ENCODE results near the gene BICD2. TPM values are rescaled to one million over a fixed set of nuclear protein-coding genes. Genes with fewer than 3 reads are reported as not detected.

Gene BICD2
- total and polyA plus RNA-seq, 10 donors, result 9.4 to 55.7 (median 35.9) TPM

DNA sequence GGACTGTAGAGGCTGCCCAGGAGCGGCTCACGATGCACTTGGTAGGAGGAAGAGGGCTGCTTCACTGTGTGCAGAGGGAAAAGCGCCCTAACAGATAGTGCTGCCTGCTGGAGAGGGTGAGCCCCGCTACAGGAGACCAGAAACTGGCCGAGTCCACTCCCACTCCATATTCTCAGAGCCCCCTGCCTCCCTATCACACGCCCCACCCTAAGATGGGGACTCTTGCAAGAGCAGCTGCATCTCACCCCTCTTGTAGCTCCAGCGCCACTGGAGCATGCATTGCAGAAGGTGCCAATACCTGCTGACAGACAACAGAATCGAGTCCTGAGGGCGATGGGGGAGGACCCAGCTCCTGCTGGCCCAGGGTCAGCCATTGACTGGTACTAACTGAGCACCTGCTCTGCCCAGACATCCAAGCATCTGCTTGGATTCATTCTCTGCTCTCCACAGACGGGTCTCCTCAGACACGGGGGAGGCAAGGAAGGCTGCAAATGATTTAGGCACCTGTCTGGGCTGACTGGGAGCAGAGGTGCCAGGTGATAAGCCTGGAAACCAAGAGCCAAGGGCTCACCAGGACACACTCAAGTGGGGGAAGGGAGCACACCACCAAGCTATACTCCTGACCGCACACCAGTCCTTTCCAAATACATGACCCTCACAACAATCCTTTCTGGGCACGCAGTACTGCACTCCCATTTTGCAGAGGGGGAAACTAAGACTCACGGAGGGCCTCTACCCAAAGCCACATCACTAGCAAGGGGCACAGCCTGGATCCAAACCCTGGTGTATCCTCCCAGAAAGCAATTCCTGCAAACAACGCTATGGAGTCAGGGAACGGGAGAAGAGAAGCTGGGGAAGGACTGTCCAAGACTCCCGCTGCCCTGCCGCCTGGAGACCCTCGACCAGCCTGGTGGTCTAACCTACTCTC lies 1.6 kb downstream of the BICD2 start:
- peaks cover 40 to 71% (median 57%) of the 10 kb centered on the region in 6 donors for H3K4me1 ChIP-seq
- H3K9me3 ChIP-seq, result no peaks in the 10 kb centered on the region
- peak; percentile 82 for DNase-seq
- no peaks in the 10 kb centered on the region for H3K27me3 ChIP-seq (replicated peaks in 1 of 7)
- H3K4me3 ChIP-seq, result peak overlapping the region; percentile 94 to 100 (median 98)
- H3K36me3 ChIP-seq, result no peaks in the 10 kb centered on the region
- 47 to 58% (median 53%) methylated on average over 16 to 19 of the region's 19 CpGs for WGBS, 5 donors
- intact Hi-C loops (cut with DNase I; ENCODE audit: low total_unique reads), result no loop called here
- H3K27ac ChIP-seq, result peak overlapping the region in 7 of 8 donors; percentile 63 to 100 (median 99)
- TF ChIP-seq POLR2AphosphoS5 (IDR thresholded peaks at IDR 0.05) (no peak), POLR2A (IDR thresholded peaks at IDR 0.05) (no peak)
- TF ChIP-seq, protein P1, sequence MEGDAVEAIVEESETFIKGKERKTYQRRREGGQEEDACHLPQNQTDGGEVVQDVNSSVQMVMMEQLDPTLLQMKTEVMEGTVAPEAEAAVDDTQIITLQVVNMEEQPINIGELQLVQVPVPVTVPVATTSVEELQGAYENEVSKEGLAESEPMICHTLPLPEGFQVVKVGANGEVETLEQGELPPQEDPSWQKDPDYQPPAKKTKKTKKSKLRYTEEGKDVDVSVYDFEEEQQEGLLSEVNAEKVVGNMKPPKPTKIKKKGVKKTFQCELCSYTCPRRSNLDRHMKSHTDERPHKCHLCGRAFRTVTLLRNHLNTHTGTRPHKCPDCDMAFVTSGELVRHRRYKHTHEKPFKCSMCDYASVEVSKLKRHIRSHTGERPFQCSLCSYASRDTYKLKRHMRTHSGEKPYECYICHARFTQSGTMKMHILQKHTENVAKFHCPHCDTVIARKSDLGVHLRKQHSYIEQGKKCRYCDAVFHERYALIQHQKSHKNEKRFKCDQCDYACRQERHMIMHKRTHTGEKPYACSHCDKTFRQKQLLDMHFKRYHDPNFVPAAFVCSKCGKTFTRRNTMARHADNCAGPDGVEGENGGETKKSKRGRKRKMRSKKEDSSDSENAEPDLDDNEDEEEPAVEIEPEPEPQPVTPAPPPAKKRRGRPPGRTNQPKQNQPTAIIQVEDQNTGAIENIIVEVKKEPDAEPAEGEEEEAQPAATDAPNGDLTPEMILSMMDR (IDR thresholded peaks at IDR 0.05 in 8 of 11, conservative IDR thresholded peaks at IDR 0.05 in 3 of 11), result no peak

DNA sequence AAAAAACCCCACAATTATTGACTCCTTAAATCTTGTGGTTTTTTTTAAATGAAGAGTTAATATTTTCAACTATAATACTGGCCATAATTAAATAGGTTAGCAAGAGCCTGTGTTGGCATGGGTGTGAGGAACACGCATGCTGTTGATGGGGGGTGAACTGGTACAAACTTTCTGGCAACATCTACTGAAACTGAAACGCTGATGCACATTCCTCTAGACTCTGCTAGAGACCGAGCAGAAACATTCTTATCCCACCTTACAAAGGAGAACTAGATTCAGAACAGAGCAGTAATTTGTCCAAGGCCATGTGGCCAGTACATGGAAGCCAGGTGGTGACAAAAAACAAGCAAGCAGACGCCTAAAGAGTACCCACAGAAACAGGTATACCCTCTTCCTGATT lies 2.4 kb downstream of the BICD2 start:
- Histone ChIP-seq H3K36me3 (no peaks in the 10 kb centered on the region), H3K9me3 (no peaks in the 10 kb centered on the region), H3K27ac (peak overlapping the region in 3 of 8 donors; percentile 99 to 100 (median 99)), H3K4me1 (peaks cover 40 to 80% (median 64%) of the 10 kb centered on the region in 6 donors), H3K4me3 (peak overlapping the region in 3 of 8 donors; percentile 98 to 100 (median 100)), H3K27me3 (replicated peaks in 1 of 7) (no peaks in the 10 kb centered on the region)
- TF ChIP-seq, protein P1 (IDR thresholded peaks at IDR 0.05 in 8 of 11, conservative IDR thresholded peaks at IDR 0.05 in 3 of 11), result no peak
- TF ChIP-seq POLR2A (IDR thresholded peaks at IDR 0.05) (no peak), POLR2AphosphoS5 (IDR thresholded peaks at IDR 0.05) (no peak)
- peak; percentile 20 for DNase-seq
- WGBS, 5 donors, result 24 to 34% (median 30%) methylated on average over 4 of the region's 4 CpGs
- intact Hi-C loops (cut with DNase I; ENCODE audit: low total_unique reads), result no loop called here

DNA sequence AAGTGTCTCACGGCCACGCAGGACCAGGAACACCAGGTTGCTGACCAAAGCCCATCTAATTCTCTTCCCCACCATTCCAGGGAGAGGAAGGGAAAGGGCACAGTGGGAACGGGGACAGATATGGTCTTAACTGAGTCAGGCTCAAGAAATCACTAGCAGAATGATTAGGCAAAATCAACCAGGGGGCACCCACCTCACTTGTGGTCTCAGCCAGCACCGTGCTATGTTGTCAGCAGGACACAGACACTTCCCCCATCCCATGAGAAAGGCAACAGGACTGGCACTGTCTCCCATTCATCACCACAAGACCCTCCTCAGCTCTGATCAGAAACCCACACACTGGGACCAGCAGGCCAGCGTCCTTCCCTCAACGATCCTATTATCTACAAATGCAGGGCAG lies 2.9 kb downstream of the BICD2 start:
- TF ChIP-seq POLR2AphosphoS5 (IDR thresholded peaks at IDR 0.05) (no peak), POLR2A (IDR thresholded peaks at IDR 0.05) (no peak)
- TF ChIP-seq, protein P1 (IDR thresholded peaks at IDR 0.05 in 8 of 11, conservative IDR thresholded peaks at IDR 0.05 in 3 of 11), result no peak
- peak overlapping the region in 2 of 8 donors; percentile 99 to 100 for H3K27ac ChIP-seq
- DNase-seq, result peak; percentile 35
- no peaks in the 10 kb centered on the region for H3K9me3 ChIP-seq
- H3K4me3 ChIP-seq, result peak overlapping the region in 1 of 8 donors; percentile 100
- 35 to 51% (median 43%) methylated on average over 6 of the region's 6 CpGs for WGBS, 5 donors
- peaks cover 40 to 83% (median 64%) of the 10 kb centered on the region in 6 donors for H3K4me1 ChIP-seq
- no peaks in the 10 kb centered on the region for H3K36me3 ChIP-seq
- intact Hi-C loops (cut with DNase I; ENCODE audit: low total_unique reads), result no loop called here
- H3K27me3 ChIP-seq (replicated peaks in 1 of 7), result no peaks in the 10 kb centered on the region

DNA sequence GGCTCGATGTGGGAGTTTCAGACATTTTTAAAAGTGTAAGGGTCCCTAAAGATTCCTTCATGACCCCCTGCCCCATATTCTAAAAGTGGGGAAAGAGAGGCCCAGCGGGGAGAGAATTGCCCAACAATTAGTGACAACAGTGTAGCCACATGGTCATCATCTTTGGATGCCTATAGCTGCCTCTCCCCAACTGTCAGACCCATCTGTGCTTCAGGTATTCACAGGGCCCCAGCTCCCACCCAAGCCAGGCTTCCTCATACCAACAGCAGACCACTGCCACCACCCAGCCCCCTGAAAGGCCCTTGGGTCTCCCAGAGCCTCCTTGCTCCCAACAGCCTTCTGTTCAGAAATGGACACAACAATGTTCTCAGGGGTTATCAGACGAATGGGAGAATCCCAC lies 4.1 kb downstream of the BICD2 start:
- H3K27me3 ChIP-seq (replicated peaks in 1 of 7), result no peaks in the 10 kb centered on the region
- peak; percentile 43 for DNase-seq
- H3K9me3 ChIP-seq, result peaks cover 0 to 5% (median under 1%) of the 10 kb centered on the region in 8 donors
- TF ChIP-seq POLR2AphosphoS5 (IDR thresholded peaks at IDR 0.05) (no peak), POLR2A (IDR thresholded peaks at IDR 0.05) (no peak)
- TF ChIP-seq, protein P1 (IDR thresholded peaks at IDR 0.05 in 8 of 11, conservative IDR thresholded peaks at IDR 0.05 in 3 of 11), result no peak
- no peak overlapping the region for H3K4me3 ChIP-seq
- intact Hi-C loops (cut with DNase I; ENCODE audit: low total_unique reads), result no loop called here
- 49 to 66% (median 60%) methylated on average over 2 to 3 of the region's 3 CpGs for WGBS, 5 donors
- H3K27ac ChIP-seq, result peak overlapping the region in 3 of 8 donors; percentile 5 to 100 (median 99)
- H3K36me3 ChIP-seq, result no peaks in the 10 kb centered on the region
- peaks cover 34 to 80% (median 55%) of the 10 kb centered on the region in 6 donors for H3K4me1 ChIP-seq
